ENCODE data around the gene SALL4. TPM values are rescaled to one million over a fixed set of nuclear protein-coding genes. Genes with fewer than 3 reads are reported as not detected.

SALL4 gene
- total and polyA plus RNA-seq, 4 donors, result 0.16 to 3.6 (median 1.4) TPM

DNA sequence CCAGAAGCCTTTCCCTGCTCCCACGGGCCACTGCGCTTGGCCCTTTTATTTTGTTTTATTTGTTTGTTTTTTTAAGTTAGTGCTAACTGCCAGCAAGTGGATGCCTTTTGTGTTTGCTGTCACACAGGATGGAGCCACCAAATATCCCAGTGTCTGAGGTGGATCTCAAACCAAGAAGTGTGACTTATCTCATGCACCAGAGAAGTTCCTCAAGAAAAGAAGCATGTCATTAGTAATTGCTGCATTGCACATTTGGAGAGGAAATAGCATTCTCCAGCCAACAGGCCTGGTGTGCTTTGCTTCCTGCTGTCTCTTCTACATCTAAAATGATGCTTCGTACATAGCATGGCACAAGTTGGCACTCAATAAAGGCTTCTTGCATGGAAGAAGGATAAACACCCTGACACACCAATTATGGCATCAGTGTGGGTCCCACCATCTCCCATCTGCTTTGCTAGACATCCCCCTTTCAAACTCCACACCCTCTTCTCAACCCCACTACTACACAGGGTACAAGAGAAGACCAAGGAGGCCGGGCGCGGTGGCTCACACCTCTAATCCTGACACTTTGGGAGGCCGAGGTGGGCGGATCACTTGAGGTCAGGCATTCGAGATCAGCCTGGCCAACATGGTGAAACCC, 32.2 kb downstream of the SALL4 start:
- WGBS, result 92% methylated on average over 9 of the region's 9 CpGs
- no peak for DNase-seq (ENCODE audit: low spot score)
- Histone ChIP-seq H3K4me1 (ENCODE audit: control insufficient read depth in 4 of 4, insufficient read depth in 4 of 4, low read length in 3 of 4) (peaks cover 0 to 7% (median 2%) of the 10 kb centered on the region in 4 donors), H3K27me3 (ENCODE audit: control insufficient read depth in 4 of 4, insufficient read depth in 4 of 4, low read length in 3 of 4) (no peaks in the 10 kb centered on the region), H3K9ac (ENCODE audit: low read depth in 1 of 2, low read length in 2 of 2) (no peak overlapping the region), H3K27ac (ENCODE audit: low read depth in 1 of 2, low read length in 2 of 2) (no peak overlapping the region), H3K4me3 (ENCODE audit: low read depth in 1 of 3, low read length in 3 of 3) (no peak overlapping the region), H3K36me3 (ENCODE audit: control insufficient read depth in 4 of 4, insufficient read depth in 3 of 4, low read depth in 1 of 4, low read length in 3 of 4) (no peaks in the 10 kb centered on the region), H3K9me3 (ENCODE audit: control insufficient read depth in 4 of 4, low read length in 3 of 4) (no peaks in the 10 kb centered on the region)
- TF ChIP-seq, protein P1, sequence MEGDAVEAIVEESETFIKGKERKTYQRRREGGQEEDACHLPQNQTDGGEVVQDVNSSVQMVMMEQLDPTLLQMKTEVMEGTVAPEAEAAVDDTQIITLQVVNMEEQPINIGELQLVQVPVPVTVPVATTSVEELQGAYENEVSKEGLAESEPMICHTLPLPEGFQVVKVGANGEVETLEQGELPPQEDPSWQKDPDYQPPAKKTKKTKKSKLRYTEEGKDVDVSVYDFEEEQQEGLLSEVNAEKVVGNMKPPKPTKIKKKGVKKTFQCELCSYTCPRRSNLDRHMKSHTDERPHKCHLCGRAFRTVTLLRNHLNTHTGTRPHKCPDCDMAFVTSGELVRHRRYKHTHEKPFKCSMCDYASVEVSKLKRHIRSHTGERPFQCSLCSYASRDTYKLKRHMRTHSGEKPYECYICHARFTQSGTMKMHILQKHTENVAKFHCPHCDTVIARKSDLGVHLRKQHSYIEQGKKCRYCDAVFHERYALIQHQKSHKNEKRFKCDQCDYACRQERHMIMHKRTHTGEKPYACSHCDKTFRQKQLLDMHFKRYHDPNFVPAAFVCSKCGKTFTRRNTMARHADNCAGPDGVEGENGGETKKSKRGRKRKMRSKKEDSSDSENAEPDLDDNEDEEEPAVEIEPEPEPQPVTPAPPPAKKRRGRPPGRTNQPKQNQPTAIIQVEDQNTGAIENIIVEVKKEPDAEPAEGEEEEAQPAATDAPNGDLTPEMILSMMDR (IDR thresholded peaks at IDR 0.05; ENCODE audit: low read depth, low read length, missing input control), result no peak
- no peak for TF ChIP-seq EGR1 (IDR thresholded peaks at IDR 0.05; ENCODE audit: low read depth in 2 of 2)
- TF ChIP-seq, protein P2, sequence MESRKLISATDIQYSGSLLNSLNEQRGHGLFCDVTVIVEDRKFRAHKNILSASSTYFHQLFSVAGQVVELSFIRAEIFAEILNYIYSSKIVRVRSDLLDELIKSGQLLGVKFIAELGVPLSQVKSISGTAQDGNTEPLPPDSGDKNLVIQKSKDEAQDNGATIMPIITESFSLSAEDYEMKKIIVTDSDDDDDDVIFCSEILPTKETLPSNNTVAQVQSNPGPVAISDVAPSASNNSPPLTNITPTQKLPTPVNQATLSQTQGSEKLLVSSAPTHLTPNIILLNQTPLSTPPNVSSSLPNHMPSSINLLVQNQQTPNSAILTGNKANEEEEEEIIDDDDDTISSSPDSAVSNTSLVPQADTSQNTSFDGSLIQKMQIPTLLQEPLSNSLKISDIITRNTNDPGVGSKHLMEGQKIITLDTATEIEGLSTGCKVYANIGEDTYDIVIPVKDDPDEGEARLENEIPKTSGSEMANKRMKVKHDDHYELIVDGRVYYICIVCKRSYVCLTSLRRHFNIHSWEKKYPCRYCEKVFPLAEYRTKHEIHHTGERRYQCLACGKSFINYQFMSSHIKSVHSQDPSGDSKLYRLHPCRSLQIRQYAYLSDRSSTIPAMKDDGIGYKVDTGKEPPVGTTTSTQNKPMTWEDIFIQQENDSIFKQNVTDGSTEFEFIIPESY (IDR thresholded peaks at IDR 0.05), result no peak
- TF ChIP-seq SP1 (IDR thresholded peaks at IDR 0.05), result no peak
- TF ChIP-seq, protein P3, sequence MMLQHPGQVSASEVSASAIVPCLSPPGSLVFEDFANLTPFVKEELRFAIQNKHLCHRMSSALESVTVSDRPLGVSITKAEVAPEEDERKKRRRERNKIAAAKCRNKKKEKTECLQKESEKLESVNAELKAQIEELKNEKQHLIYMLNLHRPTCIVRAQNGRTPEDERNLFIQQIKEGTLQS (IDR thresholded peaks at IDR 0.05), result no peak
- no peak for TF ChIP-seq RAD21 (IDR thresholded peaks at IDR 0.05)
- no peak for TF ChIP-seq HNF4A (conservative IDR thresholded peaks at IDR 0.05)
- TF ChIP-seq NR2F2 (IDR thresholded peaks at IDR 0.05), result no peak
- TF ChIP-seq HNF4G (IDR thresholded peaks at IDR 0.05), result no peak
- TF ChIP-seq GABPA (IDR thresholded peaks at IDR 0.05 in 1 of 2, conservative IDR thresholded peaks at IDR 0.05 in 1 of 2), result no peak
- TF ChIP-seq, protein P4, sequence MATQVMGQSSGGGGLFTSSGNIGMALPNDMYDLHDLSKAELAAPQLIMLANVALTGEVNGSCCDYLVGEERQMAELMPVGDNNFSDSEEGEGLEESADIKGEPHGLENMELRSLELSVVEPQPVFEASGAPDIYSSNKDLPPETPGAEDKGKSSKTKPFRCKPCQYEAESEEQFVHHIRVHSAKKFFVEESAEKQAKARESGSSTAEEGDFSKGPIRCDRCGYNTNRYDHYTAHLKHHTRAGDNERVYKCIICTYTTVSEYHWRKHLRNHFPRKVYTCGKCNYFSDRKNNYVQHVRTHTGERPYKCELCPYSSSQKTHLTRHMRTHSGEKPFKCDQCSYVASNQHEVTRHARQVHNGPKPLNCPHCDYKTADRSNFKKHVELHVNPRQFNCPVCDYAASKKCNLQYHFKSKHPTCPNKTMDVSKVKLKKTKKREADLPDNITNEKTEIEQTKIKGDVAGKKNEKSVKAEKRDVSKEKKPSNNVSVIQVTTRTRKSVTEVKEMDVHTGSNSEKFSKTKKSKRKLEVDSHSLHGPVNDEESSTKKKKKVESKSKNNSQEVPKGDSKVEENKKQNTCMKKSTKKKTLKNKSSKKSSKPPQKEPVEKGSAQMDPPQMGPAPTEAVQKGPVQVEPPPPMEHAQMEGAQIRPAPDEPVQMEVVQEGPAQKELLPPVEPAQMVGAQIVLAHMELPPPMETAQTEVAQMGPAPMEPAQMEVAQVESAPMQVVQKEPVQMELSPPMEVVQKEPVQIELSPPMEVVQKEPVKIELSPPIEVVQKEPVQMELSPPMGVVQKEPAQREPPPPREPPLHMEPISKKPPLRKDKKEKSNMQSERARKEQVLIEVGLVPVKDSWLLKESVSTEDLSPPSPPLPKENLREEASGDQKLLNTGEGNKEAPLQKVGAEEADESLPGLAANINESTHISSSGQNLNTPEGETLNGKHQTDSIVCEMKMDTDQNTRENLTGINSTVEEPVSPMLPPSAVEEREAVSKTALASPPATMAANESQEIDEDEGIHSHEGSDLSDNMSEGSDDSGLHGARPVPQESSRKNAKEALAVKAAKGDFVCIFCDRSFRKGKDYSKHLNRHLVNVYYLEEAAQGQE (IDR thresholded peaks at IDR 0.05), result no peak
- TF ChIP-seq TAF1 (conservative IDR thresholded peaks at IDR 0.05), result no peak
- no peak for TF ChIP-seq YY1 (IDR thresholded peaks at IDR 0.05)
- no peak for TF ChIP-seq FOXA2 (IDR thresholded peaks at IDR 0.05)
- no peak for TF ChIP-seq RXRA (IDR thresholded peaks at IDR 0.05)
